Fibroblast of lung (primary cell): ENCODE data around the gene TBX20.

Source experiments
- EZH2 ChIP-seq: IDR thresholded peaks from 2 replicates; pipeline ENCODE4 v1.5.1; 2012; ENCODE audit warnings: low read length, control low read depth, mild to moderate bottlenecking; ENCODE audit errors: missing control alignments
- TF ChIP-seq, protein P1 (sequence below), 2 donors: IDR thresholded peaks in 1 of 2; conservative IDR thresholded peaks in 1 of 2; 1 replicate in 1 of 2; 2 replicates in 1 of 2; pipeline ENCODE4 v1.5.1; 2011 to 2012; ENCODE audit warnings: low read length in 2 of 2, control low read depth in 1 of 2, inconsistent platforms in 1 of 2, low read depth in 1 of 2, mild to moderate bottlenecking in 1 of 2

DNA sequence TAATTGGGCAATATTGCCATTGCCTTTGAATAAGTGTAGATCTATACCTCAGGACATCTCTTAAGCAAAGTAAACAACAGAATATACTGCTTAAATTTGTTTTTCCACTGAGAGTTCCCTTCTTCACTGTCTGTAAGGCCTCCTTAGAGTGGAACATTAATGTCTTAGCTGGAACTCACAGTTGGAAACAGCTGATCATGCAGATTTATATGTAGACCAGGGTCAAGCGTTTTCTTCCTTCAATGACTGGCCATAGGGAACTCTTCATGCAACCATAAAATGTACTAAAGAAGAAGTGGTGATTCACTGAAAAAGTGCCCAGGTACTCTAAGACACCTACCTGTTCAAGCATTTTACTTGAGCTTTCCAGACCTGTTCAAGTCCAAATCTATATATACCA, 18.3 kb upstream of the TBX20 start:
- TF ChIP-seq, protein P1, sequence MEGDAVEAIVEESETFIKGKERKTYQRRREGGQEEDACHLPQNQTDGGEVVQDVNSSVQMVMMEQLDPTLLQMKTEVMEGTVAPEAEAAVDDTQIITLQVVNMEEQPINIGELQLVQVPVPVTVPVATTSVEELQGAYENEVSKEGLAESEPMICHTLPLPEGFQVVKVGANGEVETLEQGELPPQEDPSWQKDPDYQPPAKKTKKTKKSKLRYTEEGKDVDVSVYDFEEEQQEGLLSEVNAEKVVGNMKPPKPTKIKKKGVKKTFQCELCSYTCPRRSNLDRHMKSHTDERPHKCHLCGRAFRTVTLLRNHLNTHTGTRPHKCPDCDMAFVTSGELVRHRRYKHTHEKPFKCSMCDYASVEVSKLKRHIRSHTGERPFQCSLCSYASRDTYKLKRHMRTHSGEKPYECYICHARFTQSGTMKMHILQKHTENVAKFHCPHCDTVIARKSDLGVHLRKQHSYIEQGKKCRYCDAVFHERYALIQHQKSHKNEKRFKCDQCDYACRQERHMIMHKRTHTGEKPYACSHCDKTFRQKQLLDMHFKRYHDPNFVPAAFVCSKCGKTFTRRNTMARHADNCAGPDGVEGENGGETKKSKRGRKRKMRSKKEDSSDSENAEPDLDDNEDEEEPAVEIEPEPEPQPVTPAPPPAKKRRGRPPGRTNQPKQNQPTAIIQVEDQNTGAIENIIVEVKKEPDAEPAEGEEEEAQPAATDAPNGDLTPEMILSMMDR (conservative IDR thresholded peaks at IDR 0.05 in 1 of 2, IDR thresholded peaks at IDR 0.05 in 1 of 2; ENCODE audit: low read depth in 1 of 2, low read length in 2 of 2), result no peak
- TF ChIP-seq EZH2, result no peak
